ENCODE data around the gene SLC36A3.

DNA sequence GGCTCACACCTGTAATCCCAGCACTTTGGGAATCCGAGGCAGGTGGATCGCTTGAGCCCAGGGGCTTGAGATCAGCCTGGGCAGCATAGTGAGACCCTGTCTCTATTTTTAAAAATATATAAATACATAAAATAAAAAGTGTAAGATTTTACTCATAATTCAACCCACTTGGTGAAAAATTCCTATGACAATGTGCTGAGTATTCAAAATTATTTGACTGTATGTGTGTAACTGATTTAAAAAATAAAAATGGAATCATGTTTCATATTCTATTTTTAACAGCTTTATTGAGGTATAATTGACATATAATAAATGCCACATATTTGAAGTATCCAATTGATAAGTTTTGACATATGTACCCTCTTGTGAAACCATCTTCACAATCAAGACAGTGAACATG lies 27.8 kb downstream of the SLC36A3 start:
- TF ChIP-seq, protein P1, sequence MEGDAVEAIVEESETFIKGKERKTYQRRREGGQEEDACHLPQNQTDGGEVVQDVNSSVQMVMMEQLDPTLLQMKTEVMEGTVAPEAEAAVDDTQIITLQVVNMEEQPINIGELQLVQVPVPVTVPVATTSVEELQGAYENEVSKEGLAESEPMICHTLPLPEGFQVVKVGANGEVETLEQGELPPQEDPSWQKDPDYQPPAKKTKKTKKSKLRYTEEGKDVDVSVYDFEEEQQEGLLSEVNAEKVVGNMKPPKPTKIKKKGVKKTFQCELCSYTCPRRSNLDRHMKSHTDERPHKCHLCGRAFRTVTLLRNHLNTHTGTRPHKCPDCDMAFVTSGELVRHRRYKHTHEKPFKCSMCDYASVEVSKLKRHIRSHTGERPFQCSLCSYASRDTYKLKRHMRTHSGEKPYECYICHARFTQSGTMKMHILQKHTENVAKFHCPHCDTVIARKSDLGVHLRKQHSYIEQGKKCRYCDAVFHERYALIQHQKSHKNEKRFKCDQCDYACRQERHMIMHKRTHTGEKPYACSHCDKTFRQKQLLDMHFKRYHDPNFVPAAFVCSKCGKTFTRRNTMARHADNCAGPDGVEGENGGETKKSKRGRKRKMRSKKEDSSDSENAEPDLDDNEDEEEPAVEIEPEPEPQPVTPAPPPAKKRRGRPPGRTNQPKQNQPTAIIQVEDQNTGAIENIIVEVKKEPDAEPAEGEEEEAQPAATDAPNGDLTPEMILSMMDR (IDR thresholded peaks at IDR 0.05; ENCODE audit: low read length) = no peak
- TF ChIP-seq EZH2 (IDR thresholded peaks at IDR 0.05; ENCODE audit: borderline replicate concordance, low read length) = no peak
